ENCODE results near the gene HOXC13. TPM values are rescaled to one million over a fixed set of nuclear protein-coding genes. Genes with fewer than 3 reads are reported as not detected.

The HOXC13 gene
- total and polyA plus RNA-seq, 9 of the 15 experiments (the other 6 are each of a cell fraction or from before 2014, with no cell fraction given), result 0.03 to 0.29 (median 0.17) TPM; not detected in 2

- no peak for TF ChIP-seq DEAF1 (CRISPR knock-in tag; IDR thresholded peaks at IDR 0.05)
- TF ChIP-seq ZNF12 (CRISPR knock-in tag; IDR thresholded peaks at IDR 0.05), result no peak
- TF ChIP-seq GTF2E2 (tag; IDR thresholded peaks at IDR 0.05), result no peak
- TF ChIP-seq POLR2B (IDR thresholded peaks at IDR 0.05; ENCODE audit: low read depth, partially characterized antibody), result no peak
- TF ChIP-seq C11orf30 (IDR thresholded peaks at IDR 0.05; ENCODE audit: low read depth), result no peak
- 0 out of 2 replicates have a peak, but pooled peaks have one; percentile 21 for TF ChIP-seq ZNF324 (CRISPR knock-in tag; IDR thresholded peaks at IDR 0.05)
- no peak for TF ChIP-seq E2F8 (IDR thresholded peaks at IDR 0.05; ENCODE audit: low read depth, partially characterized antibody)
- TF ChIP-seq POLR3A (IDR thresholded peaks at IDR 0.05; ENCODE audit: borderline replicate concordance, extremely low read depth, insufficient read depth, insufficient read length), result no peak
- TF ChIP-seq SFPQ (IDR thresholded peaks at IDR 0.05; ENCODE audit: low read depth, low read length), result no peak
- no peak for TF ChIP-seq U2AF1 (optimal IDR thresholded peaks at IDR 0.05; ENCODE audit: low read depth, low read length)
- no peak for TF ChIP-seq FOXK1 (CRISPR knock-in tag; IDR thresholded peaks at IDR 0.05; ENCODE audit: borderline replicate concordance)
- TF ChIP-seq CREB1 (IDR thresholded peaks at IDR 0.05), result no peak
- TF ChIP-seq CREB1 (CRISPR knock-in tag; IDR thresholded peaks at IDR 0.05), result no peak
- no peak for TF ChIP-seq TAF1 (IDR thresholded peaks at IDR 0.05; ENCODE audit: control insufficient read depth, extremely low read depth, insufficient read depth, low read length, severe bottlenecking)
- TF ChIP-seq TFAM (CRISPR knock-in tag; conservative IDR thresholded peaks at IDR 0.05), result no peak
- no peak for TF ChIP-seq PHF8 (IDR thresholded peaks at IDR 0.05; ENCODE audit: borderline replicate concordance, low read length)
- TF ChIP-seq KAT7 (CRISPR knock-in tag; IDR thresholded peaks at IDR 0.05; ENCODE audit: borderline replicate concordance), result no peak
- TF ChIP-seq BRD4 (IDR thresholded peaks at IDR 0.05), result no peak
- TF ChIP-seq RAD51 (IDR thresholded peaks at IDR 0.05; ENCODE audit: borderline replicate concordance, low read depth), result no peak
- no peak for TF ChIP-seq SAP30 (IDR thresholded peaks at IDR 0.05; ENCODE audit: borderline replicate concordance, insufficient read depth, low read depth, low read length, poor library complexity, severe bottlenecking)
- TF ChIP-seq ASH1L (IDR thresholded peaks at IDR 0.05; ENCODE audit: borderline replicate concordance, low read depth, partially characterized antibody), result no peak
Measured at GRCh38 chr12:53948650-53949593, 10.3 kb downstream of the HOXC13 start (continued).

All from K562 (cell line).